H1 (cell line): Measurements from ENCODE around the gene ABCC10. TPM values are rescaled to one million over a fixed set of nuclear protein-coding genes. Genes with fewer than 3 reads are reported as not detected.

Source experiments
- RAD21 ChIP-seq, 2 experiments: IDR thresholded peaks in 1 of 2; conservative IDR thresholded peaks in 1 of 2; 2 replicates each; pipeline ENCODE4 v1.6.1; 2011; ENCODE audit warnings: low read depth in 2 of 2, low read length in 2 of 2, improper control_type of control experiment in 1 of 2, inconsistent platforms in 1 of 2, mild to moderate bottlenecking in 1 of 2, moderate library complexity in 1 of 2
- SP2 ChIP-seq: IDR thresholded peaks from 2 replicates; pipeline ENCODE4 v1.6.1; 2012; ENCODE audit warnings: mild to moderate bottlenecking, low read length, inconsistent platforms
- polyA plus RNA-seq, 7 experiments: library from polyadenylated mRNA; depleted of rRNA in 3 of 7; stranded (reverse) in 5 of 7; unstranded in 2 of 7; fragments of >200 nt in 5 of 7; fragments of 200-250 nt in 2 of 7; gene quantifications; 1 replicate in 5 of 7; 2 replicates in 1 of 7; 4 replicates in 1 of 7; pipeline versions ENCODE4 v1.2.1 to v1.2.3, GENCODE V29; 2011 to 2013; ENCODE audit warnings: missing spikeins in 2 of 7, mixed read lengths in 2 of 7
- total RNA-seq: library from RNA; stranded (reverse); fragmentation: NEBNext Ultra II Directional; extraction: Animal tissue kit (Norgen Biotek cat#: 25700); gene quantifications from 2 replicates; pipeline ENCODE4 v1.2.1, GENCODE V29; 2021
- TF ChIP-seq, protein P1 (sequence below): IDR thresholded peaks from 2 replicates; pipeline ENCODE4 v1.6.1; 2011; ENCODE audit warnings: low read length, improper control_type of control experiment

The ABCC10 gene
- total and polyA plus RNA-seq, 2 of the 8 experiments (the other 6 are each of a cell fraction or from before 2014, with no cell fraction given): 15.5 to 24.6 TPM

DNA sequence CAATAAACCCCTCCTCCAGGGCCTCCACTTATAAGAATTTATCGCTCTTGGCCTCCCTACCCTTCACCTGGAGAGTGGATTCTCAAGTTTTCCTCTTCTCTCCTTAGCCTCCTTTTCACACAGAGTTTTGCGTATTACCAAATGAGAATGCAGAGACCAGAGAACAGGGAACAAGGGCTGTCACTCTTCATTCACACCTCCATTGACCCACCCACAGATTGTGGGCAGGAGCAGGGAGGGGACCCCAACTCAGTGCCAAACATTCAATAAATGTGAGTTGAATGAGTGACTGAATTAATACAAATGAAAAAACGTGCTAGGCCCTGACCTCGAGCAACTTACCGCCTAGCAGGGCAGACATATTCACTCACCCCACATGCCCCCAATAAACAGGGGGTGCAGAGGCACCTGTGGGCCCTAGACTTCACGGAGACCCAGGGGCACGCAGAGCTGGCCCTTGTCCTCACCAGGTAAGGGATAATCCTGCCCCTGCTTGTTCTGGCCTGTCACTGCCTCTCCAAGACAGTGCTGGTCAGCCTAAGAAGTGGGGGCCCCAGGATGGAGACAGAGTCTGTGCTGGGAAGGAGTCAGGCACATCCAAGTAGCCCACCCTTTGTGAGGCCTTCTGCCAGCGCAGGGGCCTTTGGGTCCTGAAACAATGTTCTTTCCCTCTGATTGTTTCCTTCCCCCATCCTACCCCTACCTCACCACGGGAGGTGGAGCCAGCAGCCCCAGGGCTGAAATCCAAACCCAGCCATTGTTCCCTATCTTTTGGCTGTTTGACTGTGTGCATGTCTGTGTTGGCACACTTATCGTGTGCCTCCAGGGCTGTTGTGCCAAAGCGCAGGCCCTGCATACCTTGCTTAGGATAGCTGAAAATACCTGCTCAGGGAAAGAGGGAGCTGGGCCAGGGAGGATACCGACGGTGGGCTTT, 41.7 kb downstream of the ABCC10 start (continued):
- TF ChIP-seq RAD21 (IDR thresholded peaks at IDR 0.05 in 1 of 2, conservative IDR thresholded peaks at IDR 0.05 in 1 of 2; ENCODE audit: low read depth in 2 of 2, low read length in 2 of 2) (no peak), SP2 (no peak)
- TF ChIP-seq, protein P1, sequence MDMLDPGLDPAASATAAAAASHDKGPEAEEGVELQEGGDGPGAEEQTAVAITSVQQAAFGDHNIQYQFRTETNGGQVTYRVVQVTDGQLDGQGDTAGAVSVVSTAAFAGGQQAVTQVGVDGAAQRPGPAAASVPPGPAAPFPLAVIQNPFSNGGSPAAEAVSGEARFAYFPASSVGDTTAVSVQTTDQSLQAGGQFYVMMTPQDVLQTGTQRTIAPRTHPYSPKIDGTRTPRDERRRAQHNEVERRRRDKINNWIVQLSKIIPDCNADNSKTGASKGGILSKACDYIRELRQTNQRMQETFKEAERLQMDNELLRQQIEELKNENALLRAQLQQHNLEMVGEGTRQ: no peak
